Suprapubic skin (tissue), 4 donors: ENCODE data around the gene RPAP2.

Source experiments
- POLR2A ChIP-seq, 2 donors: fragments of 450-650 bp; IDR thresholded peaks; one replicate each; pipeline ENCODE4 v1.6.1; 2017; ENCODE audit warnings: antibody characterized with exemption in 2 of 2, mild to moderate bottlenecking in 2 of 2, moderate library complexity in 2 of 2
- POLR2AphosphoS5 ChIP-seq, 3 donors: sonication (generic); formaldehyde crosslinking; IDR thresholded peaks; one replicate each; pipeline ENCODE4 v1.6.1; 2017; ENCODE audit warnings: antibody characterized with exemption in 3 of 3
- TF ChIP-seq, protein P1 (sequence below), 2 donors: fragments of 200-600 bp in 1 of 2; fragments of 450-650 bp in 1 of 2; sonication (generic) in 1 of 2; IDR thresholded peaks; one replicate each; pipeline ENCODE4 v1.5.1; 2016 to 2019; ENCODE audit warnings: antibody characterized with exemption in 2 of 2, mild to moderate bottlenecking in 1 of 2, moderate library complexity in 1 of 2

- TF ChIP-seq, protein P1, sequence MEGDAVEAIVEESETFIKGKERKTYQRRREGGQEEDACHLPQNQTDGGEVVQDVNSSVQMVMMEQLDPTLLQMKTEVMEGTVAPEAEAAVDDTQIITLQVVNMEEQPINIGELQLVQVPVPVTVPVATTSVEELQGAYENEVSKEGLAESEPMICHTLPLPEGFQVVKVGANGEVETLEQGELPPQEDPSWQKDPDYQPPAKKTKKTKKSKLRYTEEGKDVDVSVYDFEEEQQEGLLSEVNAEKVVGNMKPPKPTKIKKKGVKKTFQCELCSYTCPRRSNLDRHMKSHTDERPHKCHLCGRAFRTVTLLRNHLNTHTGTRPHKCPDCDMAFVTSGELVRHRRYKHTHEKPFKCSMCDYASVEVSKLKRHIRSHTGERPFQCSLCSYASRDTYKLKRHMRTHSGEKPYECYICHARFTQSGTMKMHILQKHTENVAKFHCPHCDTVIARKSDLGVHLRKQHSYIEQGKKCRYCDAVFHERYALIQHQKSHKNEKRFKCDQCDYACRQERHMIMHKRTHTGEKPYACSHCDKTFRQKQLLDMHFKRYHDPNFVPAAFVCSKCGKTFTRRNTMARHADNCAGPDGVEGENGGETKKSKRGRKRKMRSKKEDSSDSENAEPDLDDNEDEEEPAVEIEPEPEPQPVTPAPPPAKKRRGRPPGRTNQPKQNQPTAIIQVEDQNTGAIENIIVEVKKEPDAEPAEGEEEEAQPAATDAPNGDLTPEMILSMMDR (IDR thresholded peaks at IDR 0.05): no peak
- TF ChIP-seq POLR2AphosphoS5 (IDR thresholded peaks at IDR 0.05) (no peak), POLR2A (IDR thresholded peaks at IDR 0.05) (no peak)
Measured at GRCh38 chr1:92447033-92447681, 148.3 kb downstream of the RPAP2 start.
